Prostate gland (tissue), 2 donors: Measurements from ENCODE around the gene ZSCAN5C. TPM values are rescaled to one million over a fixed set of nuclear protein-coding genes. Genes with fewer than 3 reads are reported as not detected.

Source experiments
- DNase-seq: peaks from one replicate; pipeline ENCODE4 v3.0.0-alpha.2; 2019; ENCODE audit warnings: low spot score
- H3K27ac ChIP-seq, 2 donors: fragments of 200-600 bp; sonication (generic); 2 replicates each; pipeline ENCODE4 v1.5.1; 2017 to 2019
- H3K27me3 ChIP-seq: fragments of 200-600 bp; sonication (generic); replicated peaks from 2 replicates; pipeline ENCODE4 v1.5.1; 2019; ENCODE audit not compliant: insufficient read depth
- H3K36me3 ChIP-seq, 2 donors: fragments of 200-600 bp; sonication (generic); 1 replicate in 1 of 2; 2 replicates in 1 of 2; pipeline versions ENCODE4 v1.5.1 to v1.8.1; 2017 to 2019
- H3K4me1 ChIP-seq: fragments of 200-600 bp; sonication (generic); replicated peaks from 2 replicates; pipeline ENCODE4 v1.5.1; 2019
- H3K4me3 ChIP-seq, 2 donors: fragments of 200-600 bp; sonication (generic); 2 replicates each; pipeline ENCODE4 v1.5.1; 2017 to 2019
- H3K9me3 ChIP-seq: fragments of 200-600 bp; sonication (generic); 2 replicates; pipeline ENCODE4 v1.5.1; 2017
- CTCF ChIP-seq, 4 experiments: fragments of 200-600 bp in 2 of 4; fragments of 450-650 bp in 2 of 4; sonication (generic) in 2 of 4; IDR thresholded peaks; 1 replicate in 3 of 4; 2 replicates in 1 of 4; pipeline ENCODE4 v1.5.1; 2016 to 2019; ENCODE audit warnings: antibody characterized with exemption in 4 of 4, mild to moderate bottlenecking in 2 of 4, moderate library complexity in 2 of 4
- POLR2A ChIP-seq: fragments of 450-650 bp; IDR thresholded peaks from one replicate; pipeline ENCODE4 v1.6.1; 2016; ENCODE audit warnings: antibody characterized with exemption, mild to moderate bottlenecking
- POLR2AphosphoS5 ChIP-seq: sonication (generic); formaldehyde crosslinking; IDR thresholded peaks from one replicate; pipeline ENCODE4 v1.6.1; 2017; ENCODE audit warnings: antibody characterized with exemption
- WGBS: methylation state at CpG from one replicate; pipeline ENCODE4 v1.1.5; 2018; 5-methylcytosine and 5-hydroxymethylcytosine counted together
- intact Hi-C: fragments of 100-400 bp; cut with DNase I; formaldehyde crosslinking; loops from one replicate; pipeline ENCODE4 v1.14.2; 2022
- total RNA-seq, 2 donors: library from RNA; depleted of rRNA; stranded (reverse); fragments of >200 nt; gene quantifications; one replicate each; pipeline ENCODE4 v1.1.0, GENCODE V29; 2016

The ZSCAN5C gene
- total RNA-seq, 2 donors from 2014 or later = not detected

GRCh38 chr19:56156768-56157167 is 45.3 kb upstream of the ZSCAN5C start:
- 62% methylated on average over 11 of the region's 11 CpGs for WGBS
- Histone ChIP-seq H3K4me1 (no peaks in the 10 kb centered on the region), H3K36me3 (peaks cover 0 to 13% of the 10 kb centered on the region in 2 donors), H3K4me3 (no peak overlapping the region), H3K27me3 (no peaks in the 10 kb centered on the region), H3K27ac (peak overlapping the region in 1 of 2 donors; percentile 29), H3K9me3 (no peaks in the 10 kb centered on the region)
- intact Hi-C loops = loop anchor here (5.0 kb wide), 1 partner anchor 44 kb away; no protein-coding TSS in a partner anchor
- no peak for TF ChIP-seq POLR2AphosphoS5
- no peak for TF ChIP-seq CTCF (IDR thresholded peaks at IDR 0.05)
- no peak for TF ChIP-seq POLR2A
- no peak for DNase-seq

- Histone ChIP-seq H3K36me3 (peaks cover 0 to 13% of the 10 kb centered on the region in 2 donors), H3K4me3 (no peak overlapping the region), H3K9me3 (no peaks in the 10 kb centered on the region), H3K27me3 (no peaks in the 10 kb centered on the region), H3K4me1 (no peaks in the 10 kb centered on the region), H3K27ac (no peak overlapping the region)
- no peak for DNase-seq
- intact Hi-C loops = loop anchor here (5.0 kb wide), 1 partner anchor 46 kb away; no protein-coding TSS in a partner anchor
- TF ChIP-seq CTCF (IDR thresholded peaks at IDR 0.05) (no peak), POLR2AphosphoS5 (no peak), POLR2A (no peak)
- 95% methylated on average over 16 of the region's 16 CpGs for WGBS
Observed at GRCh38 chr19:56158170-56158757, 43.8 kb upstream of the ZSCAN5C start.

GRCh38 chr19:56159009-56159559 is 43.0 kb upstream of the ZSCAN5C start:
- 93% methylated on average over 9 of the region's 9 CpGs for WGBS
- TF ChIP-seq POLR2AphosphoS5 = no peak
- no peak for TF ChIP-seq CTCF (IDR thresholded peaks at IDR 0.05)
- TF ChIP-seq POLR2A = no peak
- Histone ChIP-seq H3K36me3 (peaks cover 0 to 13% of the 10 kb centered on the region in 2 donors), H3K4me1 (no peaks in the 10 kb centered on the region), H3K27ac (no peak overlapping the region), H3K27me3 (no peaks in the 10 kb centered on the region), H3K9me3 (no peaks in the 10 kb centered on the region), H3K4me3 (no peak overlapping the region)
- intact Hi-C loops = loop anchor here (5.0 kb wide), 1 partner anchor 47 kb away; no protein-coding TSS in a partner anchor
- DNase-seq = no peak

- TF ChIP-seq POLR2A = no peak
- no peak for TF ChIP-seq POLR2AphosphoS5
- TF ChIP-seq CTCF (IDR thresholded peaks at IDR 0.05) = no peak
- no peak overlapping the region for H3K27ac ChIP-seq
- H3K27me3 ChIP-seq = no peaks in the 10 kb centered on the region
- intact Hi-C loops = loop anchor here (5.0 kb wide), 1 partner anchor 47 kb away; no protein-coding TSS in a partner anchor
- WGBS = 95% methylated on average over 55 of the region's 69 CpGs
- H3K9me3 ChIP-seq = no peaks in the 10 kb centered on the region
- H3K36me3 ChIP-seq = peaks cover 0 to 13% of the 10 kb centered on the region in 2 donors
- no peak overlapping the region for H3K4me3 ChIP-seq
- no peaks in the 10 kb centered on the region for H3K4me1 ChIP-seq
- DNase-seq = no peak
Observed at GRCh38 chr19:56159622-56160271, 42.3 kb upstream of the ZSCAN5C start.
